Globus pallidus (tissue), 1 donor: ENCODE results near the gene RAB24.
"Not testable (repeated sequence)": the region's sequence is repeated elsewhere in the genome, so short reads cannot be mapped to it uniquely, and the experiment has no call there.

Experiments used
- DNase-seq: peaks from one replicate; pipeline ENCODE4 v3.0.0-alpha.2; 2015; ENCODE audit warnings: low spot score

The RAB24 gene

GRCh38 chr5:177311392-177311722, 7.8 kb upstream of the RAB24 start:
- no peak for DNase-seq

- DNase-seq, result no peak
Observed at GRCh38 chr5:177310757-177311391, 7.4 kb upstream of the RAB24 start.

GRCh38 chr5:177310332-177310731, 6.8 kb upstream of the RAB24 start:
- no peak for DNase-seq

GRCh38 chr5:177309351-177310191, 6.1 kb upstream of the RAB24 start:
- no peak for DNase-seq

GRCh38 chr5:177308740-177309139, 5.2 kb upstream of the RAB24 start:
- DNase-seq, result no peak

GRCh38 chr5:177307544-177308363, 4.2 kb upstream of the RAB24 start:
- DNase-seq, result no peak

- DNase-seq, result peak; percentile 26
Observed at GRCh38 chr5:177306674-177307543, 3.4 kb upstream of the RAB24 start.

- DNase-seq, result not testable (repeated sequence)
Observed at GRCh38 chr5:177306103-177306640, 2.7 kb upstream of the RAB24 start.

- DNase-seq, result no peak
Observed at GRCh38 chr5:177304392-177305119, 1.0 kb upstream of the RAB24 start.

- no peak for DNase-seq
Observed at GRCh38 chr5:177303925-177304391, 439 bp upstream of the RAB24 start.

- DNase-seq, result no peak
Observed at GRCh38 chr5:177302354-177303110, 987 bp downstream of the RAB24 start.

- DNase-seq, result no peak
Observed at GRCh38 chr5:177301503-177302165, 1.9 kb downstream of the RAB24 start.

- DNase-seq, result no peak
Observed at GRCh38 chr5:177300951-177301350, 2.6 kb downstream of the RAB24 start.

- DNase-seq, result peak; percentile 73
Observed at GRCh38 chr5:177300236-177300880, 3.2 kb downstream of the RAB24 start.

- DNase-seq, result no peak
Observed at GRCh38 chr5:177299697-177300096, 3.8 kb downstream of the RAB24 start.

GRCh38 chr5:177297922-177298321, 5.6 kb downstream of the RAB24 start:
- no peak for DNase-seq

- no peak for DNase-seq
Observed at GRCh38 chr5:177296581-177296980, 6.9 kb downstream of the RAB24 start.

GRCh38 chr5:177295924-177296323, 7.6 kb downstream of the RAB24 start:
- DNase-seq, result no peak

- DNase-seq, result no peak
Observed at GRCh38 chr5:177294632-177295031, 8.9 kb downstream of the RAB24 start.
